ENCODE data around the gene ANKRD26. TPM values are rescaled to one million over a fixed set of nuclear protein-coding genes. Genes with fewer than 3 reads are reported as not detected.

The ANKRD26 gene
- total RNA-seq, 2 donors from 2014 or later, result 6.2 to 9.2 TPM

DNA sequence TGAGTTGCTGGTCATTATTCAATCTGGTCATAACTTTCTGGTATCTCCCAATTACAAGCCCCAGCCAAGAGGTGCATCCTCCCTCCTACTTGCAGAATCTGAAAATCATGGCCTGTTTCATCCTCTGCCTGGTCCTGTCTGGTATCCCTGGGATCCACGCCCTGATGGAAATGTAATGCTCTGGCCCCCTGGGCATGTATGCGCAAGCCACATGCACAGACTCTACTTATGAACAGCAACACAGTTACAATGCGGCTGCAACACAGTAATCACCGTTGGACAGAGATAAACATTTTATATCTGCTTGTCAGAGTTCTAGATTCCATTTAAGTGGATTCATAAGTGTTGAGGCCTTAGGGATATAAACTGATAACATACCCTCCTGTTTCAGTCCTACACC is 121.8 kb downstream of the ANKRD26 start:
- ATAC-seq (replicated peaks), result no peak
- Mint-ChIP-seq H3K27me3 (no peaks in the 10 kb centered on the region), H3K36me3 (ENCODE audit: low read depth) (no peaks in the 10 kb centered on the region), H3K4me3 (no peak overlapping the region), H3K27ac (no peak overlapping the region), H3K9me3 (no peaks in the 10 kb centered on the region), H3K4me1 (no peaks in the 10 kb centered on the region)

DNA sequence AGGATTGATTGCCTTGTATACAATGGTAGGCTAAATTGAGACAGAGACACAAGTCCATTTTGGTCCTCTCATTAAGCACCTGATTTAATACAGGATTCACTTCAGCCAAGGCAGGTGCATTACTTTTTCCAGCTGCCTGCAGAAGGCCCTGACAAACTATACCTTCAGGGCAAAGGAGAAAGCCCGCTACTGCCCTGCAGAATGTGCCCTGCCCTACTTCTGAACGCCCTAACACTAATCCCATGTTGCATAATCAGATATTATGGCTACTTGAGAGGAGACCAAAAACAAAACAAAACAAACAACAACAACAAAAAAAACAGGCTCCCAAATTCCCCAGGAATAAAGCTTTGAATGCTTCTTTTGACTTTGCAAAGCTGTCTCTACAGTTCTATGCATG is 122.7 kb downstream of the ANKRD26 start:
- Mint-ChIP-seq H3K9me3 (no peaks in the 10 kb centered on the region), H3K36me3 (ENCODE audit: low read depth) (no peaks in the 10 kb centered on the region), H3K27ac (no peak overlapping the region), H3K4me3 (no peak overlapping the region), H3K27me3 (no peaks in the 10 kb centered on the region), H3K4me1 (no peaks in the 10 kb centered on the region)
- no peak for ATAC-seq (replicated peaks)

DNA sequence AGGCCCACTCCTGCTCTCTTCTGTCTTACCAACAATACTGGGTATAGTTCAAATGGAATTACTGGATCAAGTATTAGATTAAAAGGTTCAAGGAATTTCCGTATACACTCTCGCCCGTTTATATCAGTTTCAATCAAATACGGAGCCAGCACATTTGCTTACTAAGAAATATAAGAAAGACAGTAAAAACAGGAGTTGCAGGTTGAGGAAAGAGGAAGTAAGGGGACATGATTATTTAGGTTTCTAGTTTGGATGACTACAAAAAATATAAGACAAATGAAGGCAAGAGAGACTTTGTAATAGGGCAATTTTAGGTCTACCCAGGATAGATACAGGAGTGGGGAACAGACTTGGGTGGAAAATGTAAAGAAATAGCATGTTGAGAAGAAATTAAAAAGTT is 129.6 kb downstream of the ANKRD26 start:
- peak; percentile 18 for ATAC-seq (replicated peaks)
- Mint-ChIP-seq H3K4me1 (peaks cover 19% of the 10 kb centered on the region), H3K4me3 (no peak overlapping the region), H3K9me3 (no peaks in the 10 kb centered on the region), H3K36me3 (ENCODE audit: low read depth) (peaks cover 5% of the 10 kb centered on the region), H3K27me3 (no peaks in the 10 kb centered on the region), H3K27ac (peak overlapping the region; percentile 3)

DNA sequence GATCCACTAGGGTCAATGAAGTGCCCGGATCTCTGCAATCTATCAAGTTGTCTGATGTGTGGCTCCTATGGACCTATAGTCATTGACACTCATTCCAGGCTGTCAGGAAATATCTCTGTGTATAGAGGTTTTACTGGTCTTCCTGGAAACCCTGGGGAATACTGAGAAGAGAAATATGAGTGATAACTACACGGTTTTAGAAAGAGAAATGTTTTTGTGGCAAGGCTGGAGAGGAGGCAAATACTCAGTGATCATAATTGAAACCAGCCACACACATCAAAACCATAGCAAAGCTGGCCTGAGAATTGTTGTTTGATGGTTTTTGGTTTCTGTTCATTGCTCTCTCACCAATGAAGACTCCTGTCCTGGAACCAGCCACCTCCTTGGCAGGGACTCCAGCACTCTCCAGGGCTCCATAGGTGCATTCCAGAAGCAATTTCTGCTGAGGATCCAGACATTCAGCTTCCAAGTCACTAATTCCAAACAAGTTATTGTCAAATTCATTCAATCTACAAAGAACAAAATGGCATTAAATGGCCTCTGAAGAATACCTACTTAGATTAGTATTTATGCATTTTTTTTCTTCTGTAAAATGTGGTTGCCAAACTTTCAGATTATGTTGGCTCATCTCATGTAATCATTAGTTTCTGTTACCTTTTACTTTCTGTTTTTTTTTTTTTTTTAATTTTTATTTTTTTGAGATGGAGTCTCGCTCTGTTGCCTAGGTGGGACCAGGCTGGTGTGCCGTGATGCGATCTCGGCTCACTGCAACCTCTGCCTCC is 131.0 kb downstream of the ANKRD26 start:
- Mint-ChIP-seq H3K36me3 (ENCODE audit: low read depth) (peaks cover 5% of the 10 kb centered on the region), H3K27ac (peak overlapping the region; percentile 8), H3K27me3 (no peaks in the 10 kb centered on the region), H3K9me3 (no peaks in the 10 kb centered on the region), H3K4me1 (peaks cover 19% of the 10 kb centered on the region), H3K4me3 (peak overlapping the region; percentile 16)
- ATAC-seq (replicated peaks), result peak; percentile 90

DNA sequence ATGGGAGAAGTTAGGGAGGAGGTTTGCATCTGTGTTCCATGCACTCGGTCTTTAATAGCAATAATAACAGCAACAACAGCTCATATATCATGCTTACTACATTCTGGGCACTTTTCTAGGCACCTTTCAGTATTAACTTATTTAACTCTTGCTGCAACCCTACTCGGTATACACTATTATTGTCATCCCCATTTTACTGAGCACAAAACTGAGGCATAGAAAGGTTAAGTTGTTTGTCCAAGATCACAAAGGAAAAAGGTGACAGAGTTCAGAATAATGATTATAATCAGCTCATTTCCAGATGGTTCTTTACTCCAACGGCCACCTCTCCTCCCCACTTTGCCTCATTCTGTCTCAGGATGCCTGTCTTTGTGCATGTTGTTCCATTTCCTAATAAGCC is 137.5 kb downstream of the ANKRD26 start:
- Mint-ChIP-seq H3K27ac (no peak overlapping the region), H3K27me3 (no peaks in the 10 kb centered on the region), H3K36me3 (ENCODE audit: low read depth) (peaks cover 5% of the 10 kb centered on the region), H3K9me3 (no peaks in the 10 kb centered on the region), H3K4me1 (peaks cover 12% of the 10 kb centered on the region), H3K4me3 (no peak overlapping the region)
- no peak for ATAC-seq (replicated peaks)

DNA sequence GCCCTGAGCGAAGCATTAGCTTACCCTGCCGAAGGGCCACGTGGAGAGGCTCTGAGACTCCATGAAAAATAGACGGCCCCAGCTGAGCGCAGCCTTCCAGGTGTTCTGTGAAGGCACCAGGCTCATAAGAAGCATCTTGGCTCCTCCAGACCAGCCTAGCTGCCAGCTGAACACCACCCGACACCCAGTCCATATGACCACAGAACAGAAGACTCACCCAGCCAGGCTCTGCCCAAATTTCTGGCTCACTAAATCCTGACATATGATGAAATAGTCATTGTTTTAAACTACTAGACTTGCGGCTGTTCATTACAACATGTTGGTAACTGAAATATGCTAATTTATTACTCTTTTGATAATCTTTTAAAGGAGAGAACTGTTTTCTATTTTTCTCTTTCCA is 140.0 kb downstream of the ANKRD26 start:
- Mint-ChIP-seq H3K27me3 (no peaks in the 10 kb centered on the region), H3K9me3 (no peaks in the 10 kb centered on the region), H3K27ac (no peak overlapping the region), H3K4me1 (peaks cover 12% of the 10 kb centered on the region), H3K4me3 (no peak overlapping the region), H3K36me3 (ENCODE audit: low read depth) (no peaks in the 10 kb centered on the region)
- no peak for ATAC-seq (replicated peaks)

DNA sequence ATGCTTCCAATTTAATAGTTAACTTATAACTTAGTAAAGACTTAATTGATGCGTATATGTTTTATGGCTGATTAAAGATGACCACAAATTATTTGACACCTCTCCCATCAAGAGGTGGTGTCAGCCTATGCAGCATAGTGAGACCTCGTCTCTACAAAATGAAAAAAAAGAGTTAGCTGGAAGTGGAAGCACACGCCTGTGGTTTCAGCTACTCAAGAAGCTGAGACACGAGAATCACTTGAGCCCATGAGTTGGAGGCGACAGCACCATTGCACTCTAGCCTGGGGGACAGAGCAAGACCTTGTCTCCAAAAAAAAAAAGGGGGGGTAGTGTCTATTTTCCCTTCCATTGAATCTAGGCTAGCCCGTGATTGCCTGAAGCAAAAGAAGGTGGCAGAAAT is 140.5 kb downstream of the ANKRD26 start:
- Mint-ChIP-seq H3K27me3 (no peaks in the 10 kb centered on the region), H3K4me1 (peaks cover 12% of the 10 kb centered on the region), H3K36me3 (ENCODE audit: low read depth) (no peaks in the 10 kb centered on the region), H3K4me3 (no peak overlapping the region), H3K9me3 (no peaks in the 10 kb centered on the region), H3K27ac (no peak overlapping the region)
- ATAC-seq (replicated peaks), result no peak

Other genes with a start within 250 kb of the ANKRD26 start
- gene ABI1, start 239.5 kb downstream of the ANKRD26 start, total RNA-seq, result 10 to 100 TPM; 51.5 to 74.9 TPM
- gene YME1L1, start 53.9 kb upstream of the ANKRD26 start, total RNA-seq, result 100 to 1,000 TPM; 111 to 123 TPM
- 10 to 100 TPM; 31.4 to 39.9 TPM for gene MASTL, start 54.9 kb upstream of the ANKRD26 start, total RNA-seq
- 10 to 100 TPM; 25.9 to 27.4 TPM for gene ACBD5, start 140.3 kb upstream of the ANKRD26 start, total RNA-seq

Measured in activated T-helper 17 cell treated with anti-CD3 and anti-CD28 coated beads, Interleukin-2, amount 50 U/mL, for 72 hours (primary cell).